ENCODE data around the gene PRR33.

Gene PRR33

GRCh38 chr11:1852271-1852876 is 39.3 kb downstream of the PRR33 start:
- Histone ChIP-seq H3K9me3 (no peaks in the 10 kb centered on the region), H3K4me1 (no peaks in the 10 kb centered on the region), H3K4me3 (ENCODE audit: low read depth, low read length) (no peak overlapping the region), H3K27me3 (no peaks in the 10 kb centered on the region), H3K36me3 (no peaks in the 10 kb centered on the region)
- no peak for TF ChIP-seq CTCF (IDR thresholded peaks at IDR 0.05; ENCODE audit: low read depth, low read length)
- DNase-seq, result no peak

- TF ChIP-seq CTCF (IDR thresholded peaks at IDR 0.05; ENCODE audit: low read depth, low read length), result no peak
- H3K9me3 ChIP-seq, result no peaks in the 10 kb centered on the region
- no peaks in the 10 kb centered on the region for H3K27me3 ChIP-seq
- no peak overlapping the region for H3K4me3 ChIP-seq (ENCODE audit: low read depth, low read length)
- H3K36me3 ChIP-seq, result no peaks in the 10 kb centered on the region
- DNase-seq, result no peak
- H3K4me1 ChIP-seq, result no peaks in the 10 kb centered on the region
Measured at GRCh38 chr11:1851468-1852180, 40.1 kb downstream of the PRR33 start.

GRCh38 chr11:1848640-1849430 is 42.9 kb downstream of the PRR33 start:
- Histone ChIP-seq H3K27me3 (no peaks in the 10 kb centered on the region), H3K9me3 (no peaks in the 10 kb centered on the region), H3K4me3 (ENCODE audit: low read depth, low read length) (no peak overlapping the region), H3K36me3 (no peaks in the 10 kb centered on the region), H3K4me1 (no peaks in the 10 kb centered on the region)
- DNase-seq, result no peak
- TF ChIP-seq CTCF (IDR thresholded peaks at IDR 0.05; ENCODE audit: low read depth, low read length), result no peak

- TF ChIP-seq CTCF (IDR thresholded peaks at IDR 0.05; ENCODE audit: low read depth, low read length), result no peak
- H3K27me3 ChIP-seq, result no peaks in the 10 kb centered on the region
Measured at GRCh38 chr11:1847926-1848639, 43.6 kb downstream of the PRR33 start.

GRCh38 chr11:1847006-1847735 is 44.5 kb downstream of the PRR33 start:
- Histone ChIP-seq H3K4me3 (ENCODE audit: low read depth, low read length) (no peak overlapping the region), H3K4me1 (no peaks in the 10 kb centered on the region), H3K9me3 (no peaks in the 10 kb centered on the region), H3K36me3 (no peaks in the 10 kb centered on the region), H3K27me3 (no peaks in the 10 kb centered on the region)
- no peak for DNase-seq
- no peak for TF ChIP-seq CTCF (IDR thresholded peaks at IDR 0.05; ENCODE audit: low read depth, low read length)

More at GRCh38 chr11:1847926-1848639, 43.6 kb downstream of the PRR33 start:
- Histone ChIP-seq H3K36me3 (no peaks in the 10 kb centered on the region), H3K9me3 (no peaks in the 10 kb centered on the region), H3K4me3 (ENCODE audit: low read depth, low read length) (no peak overlapping the region), H3K4me1 (no peaks in the 10 kb centered on the region)
- DNase-seq, result no peak
